HG02973 (cell line): ENCODE data around the gene COTL1.
A peak's percentile ranks its signal among the peaks of the same experiment; 100 is the strongest.

ENCODE experiments used
- ATAC-seq: cut with Tn5 transposase; IDR thresholded peaks from one replicate; pipeline ENCODE4 v1.9.1; 2021; ENCODE audit warnings: moderate library complexity; ENCODE audit not compliant: unreplicated experiment

Gene COTL1

GRCh38 chr16:84617791-84618580, at the start of gene COTL1:
Gene COTL1 (minus strand): TSS chr16:84618078. CDS start chr16:84617914, 164 bp downstream.
- ATAC-seq, result peak; percentile 65

- no peak for ATAC-seq
Measured at GRCh38 chr16:84665843-84666242, 48.0 kb upstream of the COTL1 start.

GRCh38 chr16:84665359-84665758, 47.5 kb upstream of the COTL1 start:
- ATAC-seq, result no peak

- peak; percentile 55 for ATAC-seq
Measured at GRCh38 chr16:84663433-84664101, 45.7 kb upstream of the COTL1 start.

- ATAC-seq, result no peak
Measured at GRCh38 chr16:84662471-84662870, 44.6 kb upstream of the COTL1 start.

GRCh38 chr16:84661418-84662060, 43.7 kb upstream of the COTL1 start:
- no peak for ATAC-seq

GRCh38 chr16:84660973-84661372, 43.1 kb upstream of the COTL1 start:
- ATAC-seq, result no peak

GRCh38 chr16:84659656-84660300, 41.9 kb upstream of the COTL1 start:
- no peak for ATAC-seq

GRCh38 chr16:84658690-84659089, 40.8 kb upstream of the COTL1 start:
- no peak for ATAC-seq

- no peak for ATAC-seq
Measured at GRCh38 chr16:84657229-84657837, 39.5 kb upstream of the COTL1 start.

GRCh38 chr16:84656649-84657048, 38.8 kb upstream of the COTL1 start:
- no peak for ATAC-seq

- no peak for ATAC-seq
Measured at GRCh38 chr16:84654998-84655397, 37.1 kb upstream of the COTL1 start.

- ATAC-seq, result no peak
Measured at GRCh38 chr16:84654238-84654637, 36.4 kb upstream of the COTL1 start.

GRCh38 chr16:84652566-84652965, 34.7 kb upstream of the COTL1 start:
- ATAC-seq, result no peak

- ATAC-seq, result no peak
Measured at GRCh38 chr16:84650062-84650991, 32.4 kb upstream of the COTL1 start.

- ATAC-seq, result no peak
Measured at GRCh38 chr16:84649511-84649861, 31.6 kb upstream of the COTL1 start.

GRCh38 chr16:84648595-84649510, 31.0 kb upstream of the COTL1 start:
- ATAC-seq, result peak; percentile 64

- peak; percentile 81 for ATAC-seq
Measured at GRCh38 chr16:84647828-84648594, 30.1 kb upstream of the COTL1 start, which contains the start of gene KLHL36. Gene KLHL36 (plus strand): TSS chr16:84648511. CDS start chr16:84650868, 2,357 bp downstream.
